Common myeloid progenitor, CD34-positive (primary cell): ENCODE results near the gene RAD51B.

Experiments
- CTCF ChIA-PET: fragments of 350-600 bp; sonication (Branson Sonifier 250); formaldehyde crosslinking; loops from one replicate; lab custom pipeline; 2021; ENCODE audit warnings: antibody characterized with exemption; lab: Charles Lee
- POLR2A ChIA-PET: fragments of 350-600 bp; sonication (Branson Sonifier 250); formaldehyde crosslinking; loops from one replicate; lab custom pipeline; 2021; ENCODE audit warnings: antibody characterized with exemption; lab: Charles Lee
- DNase-seq, 3 donors: peaks; one replicate each; pipeline versions ENCODE4 v3.0.0 to v3.0.0-alpha.2; 2013
- H3K27ac ChIP-seq, 2 experiments: 1 replicate in 1 of 2; 2 replicates in 1 of 2; pipeline ENCODE4 v1.7.0; 2013; ENCODE audit warnings: inconsistent platforms in 2 of 2, low read length in 2 of 2, mild to moderate bottlenecking in 2 of 2, low read depth in 1 of 2, moderate library complexity in 1 of 2; ENCODE audit not compliant: severe bottlenecking in 2 of 2, insufficient read depth in 1 of 2, poor library complexity in 1 of 2
- H3K27me3 ChIP-seq, 5 experiments: replicated peaks in 2 of 5; 1 replicate in 3 of 5; 2 replicates in 2 of 5; pipeline versions ENCODE4 v1.6.1 to v1.7.0; 2013; ENCODE audit warnings: low read length in 4 of 5, mild to moderate bottlenecking in 2 of 5, moderate library complexity in 2 of 5, inconsistent platforms in 1 of 5; ENCODE audit not compliant: insufficient read depth in 5 of 5, control insufficient read depth in 4 of 5
- H3K36me3 ChIP-seq, 4 experiments: 1 replicate in 2 of 4; 2 replicates in 2 of 4; pipeline versions ENCODE4 v1.6.1 to v1.7.0; 2013; ENCODE audit warnings: low read length in 3 of 4, control low read depth in 1 of 4, mild to moderate bottlenecking in 1 of 4; ENCODE audit not compliant: control insufficient read depth in 4 of 4, insufficient read depth in 4 of 4
- H3K4me1 ChIP-seq, 4 experiments: 1 replicate in 3 of 4; 2 replicates in 1 of 4; pipeline versions ENCODE4 v1.6.1 to v1.7.1; 2013; ENCODE audit warnings: low read length in 3 of 4, mild to moderate bottlenecking in 3 of 4, control low read depth in 1 of 4, inconsistent platforms in 1 of 4, moderate library complexity in 1 of 4; ENCODE audit not compliant: control insufficient read depth in 4 of 4, insufficient read depth in 4 of 4; ENCODE audit errors: control extremely low read depth in 1 of 4
- H3K4me3 ChIP-seq, 7 experiments: 1 replicate in 4 of 7; 2 replicates in 3 of 7; pipeline versions ENCODE4 v1.5.1 to v1.7.0; 2013; ENCODE audit warnings: mild to moderate bottlenecking in 7 of 7, low read length in 6 of 7, moderate library complexity in 6 of 7, inconsistent platforms in 2 of 7, low read depth in 2 of 7, control low read depth in 1 of 7; ENCODE audit not compliant: insufficient read depth in 4 of 7, control insufficient read depth in 1 of 7; ENCODE audit errors: extremely low read depth in 1 of 7
- H3K9me3 ChIP-seq, 5 experiments: 1 replicate in 4 of 5; 2 replicates in 1 of 5; pipeline versions ENCODE4 v1.6.1 to v1.7.1; 2013; ENCODE audit warnings: low read length in 4 of 5, mild to moderate bottlenecking in 2 of 5, inconsistent platforms in 1 of 5, low read depth in 1 of 5, moderate library complexity in 1 of 5; ENCODE audit not compliant: control insufficient read depth in 4 of 5, insufficient read depth in 2 of 5; ENCODE audit errors: control extremely low read depth in 1 of 5
- WGBS: methylation state at CpG from one replicate; pipeline ENCODE4 v1.1.5; 2013; ENCODE audit not compliant: insufficient coverage; 5-methylcytosine and 5-hydroxymethylcytosine counted together

RAD51B gene

DNA sequence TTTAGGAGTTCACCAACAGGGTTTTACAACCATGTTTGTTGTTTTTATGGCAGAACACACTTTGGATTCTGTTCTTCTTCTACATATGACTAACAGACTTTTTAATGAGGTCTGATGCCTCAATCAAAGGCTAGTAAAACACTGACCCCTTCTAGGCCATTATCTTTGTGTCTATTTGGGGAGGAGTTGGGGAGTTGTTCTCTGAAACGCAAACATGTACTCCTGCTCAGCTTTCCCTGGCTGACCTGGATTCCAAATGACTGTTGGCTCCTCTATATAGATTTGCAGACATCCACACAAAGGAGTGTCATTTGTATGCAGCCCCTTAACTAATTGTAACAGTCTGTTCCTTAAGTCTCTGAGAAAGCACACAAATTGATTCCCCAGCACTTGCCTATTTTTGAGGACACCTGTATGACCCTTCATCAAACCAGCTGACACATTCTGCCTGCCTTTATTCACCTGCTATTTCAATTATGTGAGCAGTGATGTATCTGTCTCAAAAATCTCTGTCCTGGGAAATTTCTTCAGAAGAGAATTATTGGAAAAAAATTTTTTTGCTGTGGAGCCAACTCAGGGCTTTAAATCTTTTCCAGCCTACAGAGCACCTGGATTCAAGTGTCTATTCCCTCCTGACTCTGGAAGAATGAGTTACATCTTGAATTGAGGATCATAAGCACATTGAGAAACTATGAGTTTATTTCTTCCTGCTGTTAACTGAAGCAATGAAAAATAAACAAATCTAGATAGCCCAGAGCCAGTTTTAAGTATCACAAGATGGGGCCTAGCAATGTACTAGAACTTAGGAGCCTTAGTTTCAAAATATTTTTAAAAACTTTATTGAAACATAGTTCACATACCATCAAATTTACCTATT lies 417.2 kb downstream of the RAD51B start:
- no peak overlapping the region for H3K4me3 ChIP-seq
- no peaks in the 10 kb centered on the region for H3K27me3 ChIP-seq
- POLR2A ChIA-PET = no interaction called here
- WGBS = 100% methylated on average over 1 of the region's 1 CpG
- CTCF ChIA-PET = interaction anchor here (1.9 kb wide), 1 partner anchor 12 kb away, joined by 6 read pairs; no protein-coding TSS in a partner anchor
- peaks cover 2 to 32% (median 13%) of the 10 kb centered on the region in 4 experiments for H3K4me1 ChIP-seq
- no peaks in the 10 kb centered on the region for H3K36me3 ChIP-seq
- H3K27ac ChIP-seq = no peak overlapping the region
- H3K9me3 ChIP-seq = no peaks in the 10 kb centered on the region
- DNase-seq = no peak

DNA sequence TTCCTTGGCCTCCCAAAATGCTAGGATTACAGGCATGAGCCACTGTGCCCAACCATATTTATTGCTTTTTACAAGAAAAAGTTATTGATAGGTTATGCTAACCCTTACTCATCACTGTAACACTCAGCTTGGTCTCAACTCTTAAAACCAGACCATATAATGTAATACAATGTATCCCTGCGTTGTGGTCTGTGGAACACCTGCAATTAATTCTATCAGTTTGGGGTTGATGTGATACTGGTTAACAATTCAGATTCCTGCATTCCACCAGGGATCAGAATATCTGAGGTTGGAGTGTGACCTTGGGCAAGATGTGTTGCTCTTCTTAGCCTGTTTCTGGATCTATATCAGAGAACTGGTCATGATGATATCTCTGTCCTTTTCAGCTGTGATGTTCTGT lies 419.0 kb downstream of the RAD51B start:
- H3K4me1 ChIP-seq = peaks cover 2 to 20% (median 13%) of the 10 kb centered on the region in 4 experiments
- WGBS = no CpG with 5 or more reads among the region's 1 CpG
- POLR2A ChIA-PET = interaction anchor here (0.7 kb wide), 1 partner anchor 801 kb away, joined by 3 read pairs; no protein-coding TSS in a partner anchor
- no peak overlapping the region for H3K4me3 ChIP-seq
- DNase-seq = no peak
- no peaks in the 10 kb centered on the region for H3K9me3 ChIP-seq
- H3K27ac ChIP-seq = no peak overlapping the region
- no peaks in the 10 kb centered on the region for H3K27me3 ChIP-seq
- H3K36me3 ChIP-seq = no peaks in the 10 kb centered on the region
- CTCF ChIA-PET = interaction anchor here (0.9 to 1.5 kb wide), 2 partner anchors 10 to 37 kb away, joined by 3 to 4 read pairs; no protein-coding TSS in a partner anchor

DNA sequence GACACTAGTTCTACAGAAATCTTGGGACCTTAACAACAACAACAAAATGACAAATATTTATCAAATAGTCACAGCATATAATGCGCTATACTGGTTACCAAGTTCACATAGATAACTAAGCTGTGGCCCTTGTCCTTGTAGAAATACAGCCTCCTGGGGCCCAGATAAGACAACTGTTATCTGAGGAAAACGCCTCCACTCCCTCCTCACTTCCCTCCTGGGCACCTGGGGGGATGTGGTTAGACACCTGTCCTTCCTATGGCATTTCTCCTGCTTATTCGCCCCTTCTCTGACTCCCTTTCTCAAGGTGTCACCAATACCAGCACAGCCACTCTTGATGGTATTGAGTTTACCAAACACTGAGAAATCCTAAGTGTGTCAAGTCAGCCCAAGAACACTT lies 419.4 kb downstream of the RAD51B start:
- peaks cover 2 to 21% (median 13%) of the 10 kb centered on the region in 4 experiments for H3K4me1 ChIP-seq
- peak in 1 of 3 donors; percentile 25 for DNase-seq
- no peak overlapping the region for H3K4me3 ChIP-seq
- no peaks in the 10 kb centered on the region for H3K27me3 ChIP-seq
- ChIA-PET CTCF (interaction anchor here (1.5 to 1.7 kb wide), 2 partner anchors 8 to 10 kb away, joined by 3 to 4 read pairs; no protein-coding TSS in a partner anchor), POLR2A (interaction anchor here (0.6 kb wide), 1 partner anchor 98 kb away, joined by 7 read pairs; no protein-coding TSS in a partner anchor)
- 0% methylated on average over 1 of the region's 3 CpGs for WGBS
- no peak overlapping the region for H3K27ac ChIP-seq
- no peaks in the 10 kb centered on the region for H3K36me3 ChIP-seq
- no peaks in the 10 kb centered on the region for H3K9me3 ChIP-seq

DNA sequence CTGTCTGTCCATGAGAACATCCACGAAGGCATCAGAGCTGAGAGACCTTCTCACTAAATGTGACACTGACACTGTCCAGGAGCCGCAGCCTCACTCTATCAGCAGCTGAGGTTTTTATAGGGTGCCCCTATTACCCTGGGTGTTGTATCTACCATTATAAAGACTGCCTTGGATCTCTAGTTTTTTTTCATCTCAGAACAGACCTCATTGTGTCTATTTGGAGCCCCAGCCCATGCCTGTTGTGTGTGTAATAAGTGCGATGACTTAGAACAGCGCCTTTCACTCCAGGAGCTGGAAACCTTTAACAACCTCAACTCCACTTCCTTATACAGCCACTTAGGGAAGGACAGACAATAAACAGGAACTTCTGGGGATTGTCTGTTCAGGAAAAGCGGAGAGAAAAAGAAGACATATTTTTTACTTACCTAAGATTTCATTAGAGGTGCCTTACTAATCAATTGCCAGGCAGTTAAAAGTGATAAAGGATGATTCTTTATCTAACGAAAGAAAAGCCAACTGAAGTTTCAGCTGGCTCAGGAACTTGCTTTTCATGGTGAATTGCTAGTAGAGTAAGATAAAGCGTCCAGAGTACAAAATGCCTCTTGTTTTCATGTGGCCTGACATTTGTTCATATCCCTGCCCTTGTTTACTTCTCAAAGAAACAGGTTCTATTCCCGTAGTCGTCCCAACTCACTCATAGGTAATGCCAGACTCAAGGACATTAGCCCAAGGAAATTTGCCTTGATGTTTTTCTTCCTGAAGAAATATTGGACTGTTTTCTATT lies 420.6 kb downstream of the RAD51B start:
- Histone ChIP-seq H3K4me3 (peak overlapping the region in 1 of 7 experiments; percentile 18), H3K4me1 (peaks cover 5 to 33% (median 13%) of the 10 kb centered on the region in 4 experiments), H3K27ac (no peak overlapping the region), H3K9me3 (no peaks in the 10 kb centered on the region), H3K27me3 (no peaks in the 10 kb centered on the region), H3K36me3 (no peaks in the 10 kb centered on the region)
- 58% methylated on average over 3 of the region's 9 CpGs for WGBS
- POLR2A ChIA-PET = no interaction called here
- DNase-seq = peak in 1 of 3 donors; percentile 53
- CTCF ChIA-PET = interaction anchor here (0.8 to 1.7 kb wide), 5 partner anchors 9 to 577 kb away, joined by 3 to 4 read pairs (median 3); no protein-coding TSS in a partner anchor

DNA sequence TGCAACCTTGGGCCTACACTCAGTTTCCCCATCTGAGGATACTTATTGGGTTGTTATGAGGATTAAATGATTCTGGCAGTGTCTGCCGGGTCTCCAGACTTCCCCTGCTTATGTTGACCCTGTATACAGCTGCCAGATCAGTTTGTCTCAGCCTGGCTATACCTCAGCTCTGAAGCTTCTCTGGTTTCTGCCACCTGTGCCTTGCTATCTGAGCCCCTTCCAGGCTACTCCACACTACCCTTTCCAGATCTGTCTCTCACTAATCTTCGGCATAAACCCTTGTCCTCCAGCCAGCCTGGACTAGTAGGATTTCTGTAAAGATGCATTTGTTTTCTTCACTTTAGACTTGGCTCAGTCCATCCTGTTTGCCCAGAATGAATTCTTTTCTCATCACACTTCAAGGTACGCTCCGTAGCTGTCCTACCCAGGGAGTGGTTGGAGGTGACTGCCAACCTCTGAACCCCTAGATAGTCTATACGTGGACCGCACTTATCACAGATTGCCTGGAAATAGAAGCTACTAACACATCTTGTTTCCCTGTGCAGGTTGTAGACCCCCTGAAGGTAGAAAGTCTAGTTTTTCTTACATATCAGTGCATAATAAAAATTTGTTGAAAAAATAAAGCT lies 422.4 kb downstream of the RAD51B start:
- H3K36me3 ChIP-seq = no peaks in the 10 kb centered on the region
- H3K9me3 ChIP-seq = no peaks in the 10 kb centered on the region
- CTCF ChIA-PET = interaction anchor here (0.9 to 2.4 kb wide), 6 partner anchors 9 to 575 kb away, joined by 3 to 9 read pairs (median 3); no protein-coding TSS in a partner anchor
- H3K27ac ChIP-seq = no peak overlapping the region
- peaks cover 8 to 51% (median 25%) of the 10 kb centered on the region in 4 experiments for H3K4me1 ChIP-seq
- H3K4me3 ChIP-seq = no peak overlapping the region
- no peak for DNase-seq
- H3K27me3 ChIP-seq = no peaks in the 10 kb centered on the region
- WGBS = 100% methylated on average over 4 of the region's 6 CpGs
- POLR2A ChIA-PET = no interaction called here

DNA sequence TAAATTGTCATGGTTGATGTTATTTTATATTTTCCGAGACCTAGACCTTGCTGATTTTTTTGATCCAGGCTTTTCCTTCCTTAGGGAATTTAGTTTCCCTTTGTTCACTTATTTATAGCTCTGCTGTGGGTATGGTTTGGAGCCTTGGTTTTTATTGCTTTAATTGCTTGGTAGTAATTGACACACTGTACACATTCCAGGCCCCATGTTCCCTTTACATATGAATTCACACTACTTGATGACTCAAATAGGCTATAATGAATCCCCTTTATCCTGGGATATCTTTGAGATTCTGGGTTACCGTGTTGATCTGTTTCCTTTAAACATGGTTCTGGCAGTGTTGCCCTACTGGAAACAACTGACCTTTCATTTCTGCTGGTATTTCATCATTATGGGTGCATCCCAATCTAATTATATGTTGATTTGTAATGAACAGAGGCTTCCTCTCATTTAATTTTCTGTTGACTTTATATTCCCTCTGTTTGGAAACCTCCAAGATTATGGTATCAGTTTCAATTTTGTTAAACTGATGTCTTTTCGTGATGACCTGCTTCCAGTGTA lies 424.0 kb downstream of the RAD51B start:
- POLR2A ChIA-PET = no interaction called here
- H3K4me1 ChIP-seq = peaks cover 20 to 66% (median 38%) of the 10 kb centered on the region in 4 experiments
- no peak overlapping the region for H3K4me3 ChIP-seq
- no peak for DNase-seq
- H3K9me3 ChIP-seq = no peaks in the 10 kb centered on the region
- H3K27me3 ChIP-seq = no peaks in the 10 kb centered on the region
- no peaks in the 10 kb centered on the region for H3K36me3 ChIP-seq
- CTCF ChIA-PET = interaction anchor here (0.8 to 7.8 kb wide), 4 partner anchors 104 to 309 kb away, joined by 3 to 49 read pairs (median 4); no protein-coding TSS in a partner anchor
- WGBS = no CpG with 5 or more reads among the region's 3 CpGs
- no peak overlapping the region for H3K27ac ChIP-seq
